ENCODE results near the gene CTNNA3.
A peak's percentile ranks its signal among the peaks of the same experiment; 100 is the strongest.

Gene CTNNA3

DNA sequence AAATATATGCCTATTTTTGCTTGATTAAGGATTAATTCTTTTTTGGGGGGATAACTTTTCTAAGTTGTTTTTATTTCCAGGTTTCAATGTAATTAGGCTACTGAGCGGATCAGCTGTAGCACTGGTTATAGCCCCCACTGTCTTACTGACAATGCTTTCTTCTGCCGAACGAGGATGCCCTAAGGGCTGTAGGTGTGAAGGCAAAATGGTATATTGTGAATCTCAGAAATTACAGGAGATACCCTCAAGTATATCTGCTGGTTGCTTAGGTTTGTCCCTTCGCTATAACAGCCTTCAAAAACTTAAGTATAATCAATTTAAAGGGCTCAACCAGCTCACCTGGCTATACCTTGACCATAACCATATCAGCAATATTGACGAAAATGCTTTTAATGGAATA is 769.2 kb downstream of the CTNNA3 start (continued):
- TF ChIP-seq ZNF510 (tag by site-specific recombination; IDR thresholded peaks at IDR 0.05; ENCODE audit: insufficient replicate concordance): no peak
- TF ChIP-seq ZNF843 (tag by site-specific recombination; IDR thresholded peaks at IDR 0.05): no peak
- no peak for TF ChIP-seq ZBTB21 (tag by site-specific recombination; IDR thresholded peaks at IDR 0.05)
- TF ChIP-seq ZNF626 (tag by site-specific recombination; IDR thresholded peaks at IDR 0.05): no peak
- TF ChIP-seq MYNN (tag by site-specific recombination; IDR thresholded peaks at IDR 0.05; ENCODE audit: borderline replicate concordance): no peak
- no peak for TF ChIP-seq ZNF777 (tag by site-specific recombination; IDR thresholded peaks at IDR 0.05; ENCODE audit: borderline replicate concordance)
- TF ChIP-seq ZBTB1 (tag by site-specific recombination; IDR thresholded peaks at IDR 0.05): no peak
- no peak for TF ChIP-seq ZNF155 (tag by site-specific recombination; IDR thresholded peaks at IDR 0.05)
- no peak for TF ChIP-seq ZNF558 (tag by site-specific recombination; IDR thresholded peaks at IDR 0.05)

DNA sequence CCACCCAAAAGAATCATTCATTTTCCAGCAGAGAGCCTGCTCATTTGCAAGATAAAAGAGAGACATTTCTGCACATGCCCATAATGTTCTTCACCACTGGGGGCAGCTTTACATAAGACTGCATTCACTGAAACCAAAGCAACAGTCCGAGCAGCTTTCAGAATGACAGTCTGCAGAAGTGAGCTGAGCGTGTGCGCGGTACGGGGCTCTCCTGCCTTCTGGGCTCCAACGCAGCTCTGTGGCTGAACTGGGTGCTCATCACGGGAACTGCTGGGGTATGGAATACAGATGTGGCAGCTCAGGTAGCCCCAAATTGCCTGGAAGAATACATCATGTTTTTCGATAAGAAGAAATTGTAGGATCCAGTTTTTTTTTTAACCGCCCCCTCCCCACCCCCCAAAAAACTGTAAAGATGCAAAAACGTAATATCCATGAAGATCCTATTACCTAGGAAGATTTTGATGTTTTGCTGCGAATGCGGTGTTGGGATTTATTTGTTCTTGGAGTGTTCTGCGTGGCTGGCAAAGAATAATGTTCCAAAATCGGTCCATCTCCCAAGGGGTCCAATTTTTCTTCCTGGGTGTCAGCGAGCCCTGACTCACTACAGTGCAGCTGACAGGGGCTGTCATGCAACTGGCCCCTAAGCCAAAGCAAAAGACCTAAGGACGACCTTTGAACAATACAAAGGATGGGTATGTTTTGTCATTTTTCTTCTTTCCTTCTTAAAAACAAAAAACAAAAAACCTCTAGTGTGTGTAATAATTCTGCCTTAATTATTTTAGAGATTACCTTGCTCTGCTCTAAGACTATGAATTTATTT is 769.9 kb downstream of the CTNNA3 start, which contains the start of gene LRRTM3:
TSS of gene LRRTM3 (plus strand) at position 141 of the 820 bp plus-strand sequence.
- no peak within 1 kb of the TSS for H3K27ac ChIP-seq (ENCODE audit: extremely low read depth, low read depth, low read length)
- no peaks in the 10 kb centered on the region for H3K4me1 ChIP-seq (ENCODE audit: control insufficient read depth, insufficient read depth, low read length)
- ChIA-PET POLR2A (no interaction called here), CTCF (interaction anchor here (0.6 to 1.3 kb wide), 6 partner anchors 8 to 902 kb away, joined by 3 to 7 read pairs (median 4); no protein-coding TSS in a partner anchor)
- no peak within 1 kb of the TSS for H3K4me3 ChIP-seq (ENCODE audit: low read depth, low read length)
- no peaks in the 10 kb centered on the region for H3K9me3 ChIP-seq (ENCODE audit: control insufficient read depth, insufficient read depth, low read depth, low read length)
- no peaks in the 10 kb centered on the region for H3K36me3 ChIP-seq (ENCODE audit: control insufficient read depth in 2 of 2, insufficient read depth in 1 of 2, low read length in 2 of 2)
- no peak for TF ChIP-seq ZNF830 (tag by site-specific recombination; IDR thresholded peaks at IDR 0.05; ENCODE audit: low read depth)
- no peak for TF ChIP-seq ZFP37 (tag by site-specific recombination; IDR thresholded peaks at IDR 0.05)
- no peak for TF ChIP-seq ZNF350 (tag by site-specific recombination; IDR thresholded peaks at IDR 0.05)
- TF ChIP-seq BCL11A (tag by site-specific recombination; IDR thresholded peaks at IDR 0.05; ENCODE audit: low read depth): no peak
- TF ChIP-seq, protein P1, sequence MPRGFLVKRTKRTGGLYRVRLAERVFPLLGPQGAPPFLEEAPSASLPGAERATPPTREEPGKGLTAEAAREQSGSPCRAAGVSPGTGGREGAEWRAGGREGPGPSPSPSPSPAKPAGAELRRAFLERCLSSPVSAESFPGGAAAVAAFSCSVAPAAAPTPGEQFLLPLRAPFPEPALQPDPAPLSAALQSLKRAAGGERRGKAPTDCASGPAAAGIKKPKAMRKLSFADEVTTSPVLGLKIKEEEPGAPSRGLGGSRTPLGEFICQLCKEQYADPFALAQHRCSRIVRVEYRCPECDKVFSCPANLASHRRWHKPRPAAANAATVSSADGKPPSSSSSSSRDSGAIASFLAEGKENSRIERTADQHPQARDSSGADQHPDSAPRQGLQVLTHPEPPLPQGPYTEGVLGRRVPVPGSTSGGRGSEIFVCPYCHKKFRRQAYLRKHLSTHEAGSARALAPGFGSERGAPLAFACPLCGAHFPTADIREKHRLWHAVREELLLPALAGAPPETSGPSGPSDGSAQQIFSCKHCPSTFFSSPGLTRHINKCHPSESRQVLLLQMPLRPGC (tag by site-specific recombination; IDR thresholded peaks at IDR 0.05): no peak
- no peak for TF ChIP-seq ZNF585B (tag by site-specific recombination; IDR thresholded peaks at IDR 0.05)
- TF ChIP-seq ZBTB48 (tag by site-specific recombination; IDR thresholded peaks at IDR 0.05): peak; percentile 53; the same call in 1 of the 2 replicates
- no peak for TF ChIP-seq ZNF629 (tag by site-specific recombination; IDR thresholded peaks at IDR 0.05)
- TF ChIP-seq, protein P2, sequence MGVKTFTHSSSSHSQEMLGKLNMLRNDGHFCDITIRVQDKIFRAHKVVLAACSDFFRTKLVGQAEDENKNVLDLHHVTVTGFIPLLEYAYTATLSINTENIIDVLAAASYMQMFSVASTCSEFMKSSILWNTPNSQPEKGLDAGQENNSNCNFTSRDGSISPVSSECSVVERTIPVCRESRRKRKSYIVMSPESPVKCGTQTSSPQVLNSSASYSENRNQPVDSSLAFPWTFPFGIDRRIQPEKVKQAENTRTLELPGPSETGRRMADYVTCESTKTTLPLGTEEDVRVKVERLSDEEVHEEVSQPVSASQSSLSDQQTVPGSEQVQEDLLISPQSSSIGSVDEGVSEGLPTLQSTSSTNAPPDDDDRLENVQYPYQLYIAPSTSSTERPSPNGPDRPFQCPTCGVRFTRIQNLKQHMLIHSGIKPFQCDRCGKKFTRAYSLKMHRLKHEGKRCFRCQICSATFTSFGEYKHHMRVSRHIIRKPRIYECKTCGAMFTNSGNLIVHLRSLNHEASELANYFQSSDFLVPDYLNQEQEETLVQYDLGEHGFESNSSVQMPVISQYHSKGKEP (tag by site-specific recombination; IDR thresholded peaks at IDR 0.05): no peak
- TF ChIP-seq TRIM28 (IDR thresholded peaks at IDR 0.05; ENCODE audit: borderline replicate concordance, low read length): peak; percentile 75
- TF ChIP-seq SCRT2 (tag by site-specific recombination; IDR thresholded peaks at IDR 0.05): peak; percentile 71
- TF ChIP-seq ZNF654 (tag by site-specific recombination; IDR thresholded peaks at IDR 0.05; ENCODE audit: low read depth): no peak
- no peak for TF ChIP-seq EGR2 (tag by site-specific recombination; IDR thresholded peaks at IDR 0.05; ENCODE audit: low read depth)
- TF ChIP-seq, protein P3, sequence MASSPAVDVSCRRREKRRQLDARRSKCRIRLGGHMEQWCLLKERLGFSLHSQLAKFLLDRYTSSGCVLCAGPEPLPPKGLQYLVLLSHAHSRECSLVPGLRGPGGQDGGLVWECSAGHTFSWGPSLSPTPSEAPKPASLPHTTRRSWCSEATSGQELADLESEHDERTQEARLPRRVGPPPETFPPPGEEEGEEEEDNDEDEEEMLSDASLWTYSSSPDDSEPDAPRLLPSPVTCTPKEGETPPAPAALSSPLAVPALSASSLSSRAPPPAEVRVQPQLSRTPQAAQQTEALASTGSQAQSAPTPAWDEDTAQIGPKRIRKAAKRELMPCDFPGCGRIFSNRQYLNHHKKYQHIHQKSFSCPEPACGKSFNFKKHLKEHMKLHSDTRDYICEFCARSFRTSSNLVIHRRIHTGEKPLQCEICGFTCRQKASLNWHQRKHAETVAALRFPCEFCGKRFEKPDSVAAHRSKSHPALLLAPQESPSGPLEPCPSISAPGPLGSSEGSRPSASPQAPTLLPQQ (tag by site-specific recombination; IDR thresholded peaks at IDR 0.05): no peak
- TF ChIP-seq, protein P4, sequence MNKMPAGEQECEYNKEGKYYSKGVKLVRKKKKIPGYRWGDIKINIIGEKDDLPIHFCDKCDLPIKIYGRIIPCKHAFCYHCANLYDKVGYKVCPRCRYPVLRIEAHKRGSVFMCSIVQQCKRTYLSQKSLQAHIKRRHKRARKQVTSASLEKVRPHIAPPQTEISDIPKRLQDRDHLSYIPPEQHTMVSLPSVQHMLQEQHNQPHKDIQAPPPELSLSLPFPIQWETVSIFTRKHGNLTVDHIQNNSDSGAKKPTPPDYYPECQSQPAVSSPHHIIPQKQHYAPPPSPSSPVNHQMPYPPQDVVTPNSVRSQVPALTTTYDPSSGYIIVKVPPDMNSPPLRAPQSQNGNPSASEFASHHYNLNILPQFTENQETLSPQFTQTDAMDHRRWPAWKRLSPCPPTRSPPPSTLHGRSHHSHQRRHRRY (tag by site-specific recombination; IDR thresholded peaks at IDR 0.05): no peak
- no peak for TF ChIP-seq ZNF529 (tag by site-specific recombination; IDR thresholded peaks at IDR 0.05; ENCODE audit: insufficient replicate concordance)
- TF ChIP-seq, protein P5, sequence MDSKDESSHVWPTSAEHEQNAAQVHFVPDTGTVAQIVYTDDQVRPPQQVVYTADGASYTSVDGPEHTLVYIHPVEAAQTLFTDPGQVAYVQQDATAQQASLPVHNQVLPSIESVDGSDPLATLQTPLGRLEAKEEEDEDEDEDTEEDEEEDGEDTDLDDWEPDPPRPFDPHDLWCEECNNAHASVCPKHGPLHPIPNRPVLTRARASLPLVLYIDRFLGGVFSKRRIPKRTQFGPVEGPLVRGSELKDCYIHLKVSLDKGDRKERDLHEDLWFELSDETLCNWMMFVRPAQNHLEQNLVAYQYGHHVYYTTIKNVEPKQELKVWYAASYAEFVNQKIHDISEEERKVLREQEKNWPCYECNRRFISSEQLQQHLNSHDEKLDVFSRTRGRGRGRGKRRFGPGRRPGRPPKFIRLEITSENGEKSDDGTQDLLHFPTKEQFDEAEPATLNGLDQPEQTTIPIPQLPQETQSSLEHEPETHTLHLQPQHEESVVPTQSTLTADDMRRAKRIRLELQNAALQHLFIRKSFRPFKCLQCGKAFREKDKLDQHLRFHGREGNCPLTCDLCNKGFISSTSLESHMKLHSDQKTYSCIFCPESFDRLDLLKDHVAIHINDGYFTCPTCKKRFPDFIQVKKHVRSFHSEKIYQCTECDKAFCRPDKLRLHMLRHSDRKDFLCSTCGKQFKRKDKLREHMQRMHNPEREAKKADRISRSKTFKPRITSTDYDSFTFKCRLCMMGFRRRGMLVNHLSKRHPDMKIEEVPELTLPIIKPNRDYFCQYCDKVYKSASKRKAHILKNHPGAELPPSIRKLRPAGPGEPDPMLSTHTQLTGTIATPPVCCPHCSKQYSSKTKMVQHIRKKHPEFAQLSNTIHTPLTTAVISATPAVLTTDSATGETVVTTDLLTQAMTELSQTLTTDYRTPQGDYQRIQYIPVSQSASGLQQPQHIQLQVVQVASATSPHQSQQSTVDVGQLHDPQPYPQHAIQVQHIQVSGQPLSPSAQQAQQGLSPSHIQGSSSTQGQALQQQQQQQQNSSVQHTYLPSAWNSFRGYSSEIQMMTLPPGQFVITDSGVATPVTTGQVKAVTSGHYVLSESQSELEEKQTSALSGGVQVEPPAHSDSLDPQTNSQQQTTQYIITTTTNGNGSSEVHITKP (tag by site-specific recombination; IDR thresholded peaks at IDR 0.05): no peak
